Urinary bladder (tissue), 4 donors: ENCODE data around the gene TMEM116. TPM values are rescaled to one million over a fixed set of nuclear protein-coding genes. Genes with fewer than 3 reads are reported as not detected.

Source experiments
- DNase-seq: peaks from one replicate; pipeline ENCODE4 v3.0.0-alpha.2; 2015; ENCODE audit errors: extremely low spot score
- H3K27ac ChIP-seq: one replicate; pipeline ENCODE4 v1.5.1; 2013; ENCODE audit warnings: low read depth, mild to moderate bottlenecking, moderate library complexity
- H3K36me3 ChIP-seq: one replicate; pipeline ENCODE4 v1.6.1; 2013; ENCODE audit warnings: mild to moderate bottlenecking, moderate library complexity; ENCODE audit not compliant: insufficient read depth
- H3K4me1 ChIP-seq: one replicate; pipeline ENCODE4 v1.6.1; 2013; ENCODE audit warnings: mild to moderate bottlenecking, moderate library complexity; ENCODE audit not compliant: insufficient read depth
- H3K4me3 ChIP-seq: one replicate; pipeline ENCODE4 v1.5.1; 2013; ENCODE audit warnings: low read depth, low read length
- WGBS: extraction: QIAGEN DNeasy Blood & Tissue Kit; methylation state at CpG from one replicate; pipeline ENCODE4 v1.1.7; 2013; 5-methylcytosine and 5-hydroxymethylcytosine counted together
- polyA plus RNA-seq: library from polyadenylated mRNA; stranded (reverse); fragments of 200-250 nt; gene quantifications from one replicate; pipeline ENCODE4 v1.2.3, GENCODE V29; 2013
- total RNA-seq: library from RNA; depleted of rRNA; stranded (reverse); fragments of >200 nt; gene quantifications from one replicate; pipeline ENCODE4 v1.2.3, GENCODE V29; 2014
- donor health status: healthy with polysubstance abuse.
- donor health status: healthy.

TMEM116 gene
- total and polyA plus RNA-seq, 2 donors: 6.4 to 18.3 TPM

- Histone ChIP-seq H3K4me3 (no peak overlapping the region), H3K36me3 (no peaks in the 10 kb centered on the region), H3K27ac (no peak overlapping the region), H3K4me1 (no peaks in the 10 kb centered on the region)
- no peak for DNase-seq
These were observed 76.1 kb downstream of the TMEM116 start for GRCh38 chr12:111936869-111937268.

- no peak for DNase-seq
- Histone ChIP-seq H3K4me1 (no peaks in the 10 kb centered on the region), H3K4me3 (no peak overlapping the region), H3K36me3 (no peaks in the 10 kb centered on the region), H3K27ac (no peak overlapping the region)
- WGBS: 90% methylated on average over 5 of the region's 5 CpGs
These were observed 80.7 kb downstream of the TMEM116 start for GRCh38 chr12:111932241-111932640.

- no peak overlapping the region for H3K27ac ChIP-seq
- no peak overlapping the region for H3K4me3 ChIP-seq
- no peaks in the 10 kb centered on the region for H3K4me1 ChIP-seq
- 89% methylated on average over 5 of the region's 5 CpGs for WGBS
- no peaks in the 10 kb centered on the region for H3K36me3 ChIP-seq
- no peak for DNase-seq
These were observed 85.6 kb downstream of the TMEM116 start for GRCh38 chr12:111927346-111927745.

- Histone ChIP-seq H3K4me3 (no peak overlapping the region), H3K4me1 (no peaks in the 10 kb centered on the region), H3K27ac (no peak overlapping the region), H3K36me3 (no peaks in the 10 kb centered on the region)
- 94% methylated on average over 2 of the region's 2 CpGs for WGBS
- DNase-seq: no peak
These were observed 86.3 kb downstream of the TMEM116 start for GRCh38 chr12:111926631-111927030.

GRCh38 chr12:111925171-111925570 lies 87.8 kb downstream of the TMEM116 start:
- H3K4me3 ChIP-seq: no peak overlapping the region
- no peak for DNase-seq
- no peaks in the 10 kb centered on the region for H3K36me3 ChIP-seq
- WGBS: 89% methylated on average over 3 of the region's 3 CpGs
- no peak overlapping the region for H3K27ac ChIP-seq
- no peaks in the 10 kb centered on the region for H3K4me1 ChIP-seq

- Histone ChIP-seq H3K27ac (no peak overlapping the region), H3K4me3 (no peak overlapping the region), H3K4me1 (no peaks in the 10 kb centered on the region), H3K36me3 (peaks cover 2% of the 10 kb centered on the region)
- no peak for DNase-seq
- WGBS: 93% methylated on average over 1 of the region's 1 CpG
These were observed 105.2 kb downstream of the TMEM116 start for GRCh38 chr12:111907740-111908139.

- H3K4me1 ChIP-seq: no peaks in the 10 kb centered on the region
- DNase-seq: no peak
- no peak overlapping the region for H3K27ac ChIP-seq
- H3K36me3 ChIP-seq: no peaks in the 10 kb centered on the region
- WGBS: over 99% methylated on average over 3 of the region's 3 CpGs
- H3K4me3 ChIP-seq: no peak overlapping the region
These were observed 107.5 kb downstream of the TMEM116 start for GRCh38 chr12:111905502-111905901.

- no peaks in the 10 kb centered on the region for H3K4me1 ChIP-seq
These were observed 108.5 kb downstream of the TMEM116 start for GRCh38 chr12:111904446-111904975.

GRCh38 chr12:111901182-111901581 lies 111.8 kb downstream of the TMEM116 start:
- H3K4me1 ChIP-seq: no peaks in the 10 kb centered on the region
- no peak for DNase-seq
- 84% methylated on average over 4 of the region's 4 CpGs for WGBS
- H3K36me3 ChIP-seq: no peaks in the 10 kb centered on the region
- H3K4me3 ChIP-seq: no peak overlapping the region
- no peak overlapping the region for H3K27ac ChIP-seq

More at GRCh38 chr12:111904446-111904975, 108.5 kb downstream of the TMEM116 start:
- DNase-seq: no peak
- no peak overlapping the region for H3K27ac ChIP-seq
- H3K36me3 ChIP-seq: no peaks in the 10 kb centered on the region
- no peak overlapping the region for H3K4me3 ChIP-seq

GRCh38 chr12:111894556-111894955 lies 118.4 kb downstream of the TMEM116 start:
- DNase-seq: no peak
- 86% methylated on average over 5 of the region's 5 CpGs for WGBS
- Histone ChIP-seq H3K36me3 (peaks cover 5% of the 10 kb centered on the region), H3K4me3 (no peak overlapping the region), H3K4me1 (no peaks in the 10 kb centered on the region), H3K27ac (no peak overlapping the region)

GRCh38 chr12:111893287-111893686 lies 119.7 kb downstream of the TMEM116 start:
- Histone ChIP-seq H3K36me3 (peaks cover 8% of the 10 kb centered on the region), H3K4me1 (no peaks in the 10 kb centered on the region), H3K27ac (no peak overlapping the region), H3K4me3 (no peak overlapping the region)
- 56% methylated on average over 2 of the region's 2 CpGs for WGBS
- no peak for DNase-seq

- H3K27ac ChIP-seq: no peak overlapping the region
- WGBS: 89% methylated on average over 11 of the region's 11 CpGs
- DNase-seq: no peak
- no peak overlapping the region for H3K4me3 ChIP-seq
- no peaks in the 10 kb centered on the region for H3K4me1 ChIP-seq
- H3K36me3 ChIP-seq: peaks cover 8% of the 10 kb centered on the region
These were observed 124.8 kb downstream of the TMEM116 start for GRCh38 chr12:111887926-111888745.

GRCh38 chr12:111886662-111887545 lies 126.1 kb downstream of the TMEM116 start:
- no peak overlapping the region for H3K4me3 ChIP-seq
- H3K36me3 ChIP-seq: peaks cover 8% of the 10 kb centered on the region
- H3K27ac ChIP-seq: no peak overlapping the region
- 88% methylated on average over 7 of the region's 7 CpGs for WGBS
- DNase-seq: no peak
- H3K4me1 ChIP-seq: no peaks in the 10 kb centered on the region

GRCh38 chr12:111881716-111882115 lies 131.2 kb downstream of the TMEM116 start:
- H3K27ac ChIP-seq: no peak overlapping the region
- H3K36me3 ChIP-seq: no peaks in the 10 kb centered on the region
- DNase-seq: no peak
- no peak overlapping the region for H3K4me3 ChIP-seq
- H3K4me1 ChIP-seq: no peaks in the 10 kb centered on the region
- 100% methylated on average over 1 of the region's 1 CpG for WGBS
